ENCODE data around the gene UBE2L5. TPM values are rescaled to one million over a fixed set of nuclear protein-coding genes. Genes with fewer than 3 reads are reported as not detected.

Gene UBE2L5
- total RNA-seq, 1 donor from 2014 or later = not detected

GRCh38 chr13:30415430-30416030 is 6.8 kb upstream of the UBE2L5 start:
- H3K27me3 ChIP-seq (ENCODE audit: low read depth) = no peaks in the 10 kb centered on the region
- no peaks in the 10 kb centered on the region for H3K9me3 ChIP-seq (replicated peaks)
- no peaks in the 10 kb centered on the region for H3K36me3 ChIP-seq
- intact Hi-C loops (cut with micrococcal nuclease) = loop anchor here (10.0 kb wide), 1 partner anchor 49 kb away; the partner anchor contains the start of gene HMGB1
- no peak for DNase-seq
- H3K4me1 ChIP-seq = no peaks in the 10 kb centered on the region
- TF ChIP-seq CTCF (IDR thresholded peaks at IDR 0.05; ENCODE audit: borderline replicate concordance) = no peak
- no peak overlapping the region for H3K27ac ChIP-seq (replicated peaks)
- H3K4me3 ChIP-seq = no peak overlapping the region

- no peaks in the 10 kb centered on the region for H3K9me3 ChIP-seq (replicated peaks)
- DNase-seq = no peak
- intact Hi-C loops (cut with micrococcal nuclease) = loop anchor here (10.0 kb wide), 1 partner anchor 48 kb away; the partner anchor contains the start of gene HMGB1
- H3K27me3 ChIP-seq (ENCODE audit: low read depth) = no peaks in the 10 kb centered on the region
- H3K36me3 ChIP-seq = no peaks in the 10 kb centered on the region
- H3K4me1 ChIP-seq = peaks cover 9% of the 10 kb centered on the region
- no peak overlapping the region for H3K4me3 ChIP-seq
- H3K27ac ChIP-seq (replicated peaks) = no peak overlapping the region
- TF ChIP-seq CTCF (IDR thresholded peaks at IDR 0.05; ENCODE audit: borderline replicate concordance) = no peak
Measured at GRCh38 chr13:30416471-30416870, 5.8 kb upstream of the UBE2L5 start.

- TF ChIP-seq CTCF (IDR thresholded peaks at IDR 0.05; ENCODE audit: borderline replicate concordance) = no peak
- Histone ChIP-seq H3K27ac (replicated peaks) (no peak overlapping the region), H3K9me3 (replicated peaks) (no peaks in the 10 kb centered on the region), H3K4me1 (peaks cover 15% of the 10 kb centered on the region), H3K36me3 (no peaks in the 10 kb centered on the region), H3K4me3 (no peak overlapping the region), H3K27me3 (ENCODE audit: low read depth) (no peaks in the 10 kb centered on the region)
- no peak for DNase-seq
- intact Hi-C loops (cut with micrococcal nuclease) = loop anchor here (10.0 kb wide), 1 partner anchor 47 kb away; the partner anchor contains the start of gene HMGB1
Measured at GRCh38 chr13:30418075-30418716, 4.1 kb upstream of the UBE2L5 start.

- Histone ChIP-seq H3K4me3 (no peak overlapping the region), H3K9me3 (replicated peaks) (no peaks in the 10 kb centered on the region), H3K36me3 (no peaks in the 10 kb centered on the region), H3K4me1 (peaks cover 15% of the 10 kb centered on the region), H3K27me3 (ENCODE audit: low read depth) (no peaks in the 10 kb centered on the region), H3K27ac (replicated peaks) (no peak overlapping the region)
- no peak for TF ChIP-seq CTCF (IDR thresholded peaks at IDR 0.05; ENCODE audit: borderline replicate concordance)
- intact Hi-C loops (cut with micrococcal nuclease) = loop anchor here (10.0 kb wide), 1 partner anchor 46 kb away; the partner anchor contains the start of gene HMGB1
- no peak for DNase-seq
Measured at GRCh38 chr13:30418717-30419459, 3.4 kb upstream of the UBE2L5 start.

GRCh38 chr13:30421093-30422053 is 920 bp upstream of the UBE2L5 start:
- Histone ChIP-seq H3K4me3 (peak overlapping the region; percentile 73), H3K27ac (replicated peaks) (peak overlapping the region; percentile 95), H3K36me3 (no peaks in the 10 kb centered on the region), H3K9me3 (replicated peaks) (no peaks in the 10 kb centered on the region), H3K27me3 (ENCODE audit: low read depth) (no peaks in the 10 kb centered on the region), H3K4me1 (peaks cover 15% of the 10 kb centered on the region)
- intact Hi-C loops (cut with micrococcal nuclease) = no loop called here
- no peak for TF ChIP-seq CTCF (IDR thresholded peaks at IDR 0.05; ENCODE audit: borderline replicate concordance)
- DNase-seq = peak; percentile 89

Measured in left ventricle myocardium inferior (tissue), 1 donor.